PC-3 (cell line): Measurements from ENCODE around the gene PSMD6. TPM values are rescaled to one million over a fixed set of nuclear protein-coding genes. Genes with fewer than 3 reads are reported as not detected.

ENCODE experiments used
- ATAC-seq: fragments of 200-7000 bp; cut with Tn5 transposase; 2 replicates; pipeline ENCODE4 v1.9.1; 2020; ENCODE audit warnings: mild to moderate bottlenecking, moderate library complexity
- BruUV-seq: library from RNA; stranded (reverse); fragments of 400-500 nt; replicated peaks from 2 replicates; lab custom pipeline; 2021; lab: Mats Ljungman, UMichigan
- CTCF ChIA-PET: fragments of 300-600 bp; sonication (Branson Sonifier 250); formaldehyde crosslinking; loops from one replicate; lab custom pipeline; 2022; ENCODE audit warnings: antibody characterized with exemption; lab: Charles Lee
- POLR2A ChIA-PET: fragments of 300-600 bp; sonication (Branson Sonifier 250); formaldehyde crosslinking; loops from one replicate; lab custom pipeline; 2022; ENCODE audit warnings: antibody characterized with exemption; ENCODE audit not compliant: unreplicated experiment; lab: Charles Lee
- DNase-seq: peaks from one replicate; pipeline ENCODE4 v3.0.0-alpha.2; 2015
- H2AFZ ChIP-seq: fragments of 300-600 bp; sonication (generic); 2 replicates; pipeline ENCODE4 v1.6.0; 2016; ENCODE audit warnings: antibody characterized with exemption, low read length
- H3F3A ChIP-seq: fragments of 300-600 bp; sonication (generic); one replicate; pipeline ENCODE4 v1.6.0; 2017; ENCODE audit warnings: antibody characterized with exemption, low read length, control low read depth, mild to moderate bottlenecking; ENCODE audit not compliant: unreplicated experiment
- H3K27ac ChIP-seq: fragments of 300-600 bp; sonication (generic); 2 replicates; pipeline ENCODE4 v1.5.1; 2016; ENCODE audit warnings: mild to moderate bottlenecking, low read length
- H3K27me3 ChIP-seq: fragments of 300-600 bp; sonication (generic); 2 replicates; pipeline ENCODE4 v1.6.1; 2016; ENCODE audit warnings: low read length, mixed read lengths
- H3K36me3 ChIP-seq: fragments of 300-600 bp; sonication (generic); 2 replicates; pipeline ENCODE4 v1.6.1; 2016; ENCODE audit warnings: low read depth, mixed run types, low read length, mixed read lengths
- H3K4me1 ChIP-seq: fragments of 300-600 bp; sonication (generic); 2 replicates; pipeline ENCODE4 v1.5.1; 2016; ENCODE audit warnings: low read length; ENCODE audit not compliant: insufficient read depth
- H3K4me2 ChIP-seq: fragments of 300-600 bp; sonication (generic); 2 replicates; pipeline ENCODE4 v1.6.0; 2016; ENCODE audit warnings: low read length
- H3K4me3 ChIP-seq: fragments of 300-600 bp; sonication (generic); 2 replicates; pipeline ENCODE4 v1.5.1; 2016; ENCODE audit warnings: mild to moderate bottlenecking, low read length, mixed read lengths
- H3K79me2 ChIP-seq: fragments of 300-600 bp; sonication (generic); 2 replicates; pipeline ENCODE4 v1.6.1; 2017; ENCODE audit warnings: low read length, mixed read lengths
- H3K9ac ChIP-seq: fragments of 300-600 bp; sonication (generic); 2 replicates; pipeline ENCODE4 v1.6.0; 2016; ENCODE audit warnings: mild to moderate bottlenecking, low read length
- H3K9me2 ChIP-seq: fragments of 300-600 bp; sonication (generic); replicated peaks from 2 replicates; pipeline ENCODE4 v1.6.1; 2016; ENCODE audit warnings: mixed run types, low read length, mixed read lengths
- H3K9me3 ChIP-seq: fragments of 300-600 bp; sonication (generic); 2 replicates; pipeline ENCODE4 v1.6.1; 2016; ENCODE audit warnings: low read length, mixed read lengths
- H4K20me1 ChIP-seq: fragments of 300-600 bp; sonication (generic); 2 replicates; pipeline ENCODE4 v1.6.1; 2016; ENCODE audit warnings: low read length, mixed read lengths
- EZH2 ChIP-seq: fragments of 300-600 bp; sonication (generic); IDR thresholded peaks from one replicate; pipeline ENCODE4 v1.6.1; 2017; ENCODE audit warnings: antibody characterized with exemption, mild to moderate bottlenecking, low read length; ENCODE audit not compliant: unreplicated experiment
- EZH2phosphoT487 ChIP-seq: fragments of 300-600 bp; sonication (generic); IDR thresholded peaks from 2 replicates; pipeline ENCODE4 v1.6.1; 2018; ENCODE audit warnings: mild to moderate bottlenecking, antibody characterized with exemption, low read length, borderline replicate concordance
- intact Hi-C: fragments of 100-400 bp; cut with micrococcal nuclease; formaldehyde crosslinking; loops from 2 replicates; pipeline ENCODE4 v1.9.0; 2023
- total RNA-seq: library from RNA; depleted of rRNA; stranded (reverse); fragments of >200 nt; gene quantifications from 2 replicates; pipeline ENCODE4 v1.2.3, GENCODE V29; 2014
- TF ChIP-seq, protein P1 (sequence below): fragments of 300-600 bp; sonication (generic); conservative IDR thresholded peaks from 2 replicates; pipeline ENCODE4 v1.5.1; 2017; ENCODE audit warnings: antibody characterized with exemption, low read depth, mild to moderate bottlenecking, low read length

PSMD6 gene
- total RNA-seq, 1 experiment from 2014 or later = 80.7 TPM

DNA sequence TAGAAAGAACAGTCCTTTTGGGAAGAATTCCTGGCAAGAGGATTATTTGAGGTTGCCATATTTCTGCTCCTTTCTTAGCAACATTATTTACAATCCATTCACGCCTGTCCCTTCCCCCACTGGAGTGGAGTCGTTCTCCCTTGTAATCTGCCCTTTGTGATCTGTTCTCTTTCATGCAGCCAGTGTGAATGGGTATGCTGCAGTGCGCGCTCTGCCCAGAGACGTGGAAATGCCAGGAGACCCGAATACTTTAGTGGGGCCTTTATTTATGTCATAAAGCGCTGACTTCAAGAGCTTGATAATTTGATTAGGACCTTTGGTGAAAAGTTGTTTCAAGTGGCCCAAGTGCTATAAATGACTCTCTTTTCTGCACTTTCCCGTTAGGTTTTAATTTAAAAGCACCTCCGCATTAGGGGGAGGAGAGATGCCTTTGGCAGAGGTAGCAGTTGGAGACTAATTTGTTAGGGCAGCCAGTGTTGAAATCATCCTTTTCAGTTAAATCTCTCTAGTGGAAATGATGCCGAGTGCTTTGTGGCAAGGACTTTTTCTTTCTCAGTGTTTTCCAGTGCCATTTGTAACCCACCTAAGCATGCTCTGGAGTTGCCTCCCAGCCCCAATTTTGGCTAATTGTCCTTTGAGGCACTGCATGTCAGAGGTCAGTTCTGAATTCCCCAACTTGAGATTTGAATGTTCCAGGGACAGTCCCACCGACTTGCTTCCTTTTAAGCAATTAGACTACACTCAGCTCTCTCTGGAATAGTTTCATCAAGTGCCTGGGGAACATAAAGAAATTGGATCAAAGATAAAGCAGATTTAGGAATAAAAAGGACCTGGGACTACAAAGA is 52.4 kb downstream of the PSMD6 start:
- TF ChIP-seq, protein P1, sequence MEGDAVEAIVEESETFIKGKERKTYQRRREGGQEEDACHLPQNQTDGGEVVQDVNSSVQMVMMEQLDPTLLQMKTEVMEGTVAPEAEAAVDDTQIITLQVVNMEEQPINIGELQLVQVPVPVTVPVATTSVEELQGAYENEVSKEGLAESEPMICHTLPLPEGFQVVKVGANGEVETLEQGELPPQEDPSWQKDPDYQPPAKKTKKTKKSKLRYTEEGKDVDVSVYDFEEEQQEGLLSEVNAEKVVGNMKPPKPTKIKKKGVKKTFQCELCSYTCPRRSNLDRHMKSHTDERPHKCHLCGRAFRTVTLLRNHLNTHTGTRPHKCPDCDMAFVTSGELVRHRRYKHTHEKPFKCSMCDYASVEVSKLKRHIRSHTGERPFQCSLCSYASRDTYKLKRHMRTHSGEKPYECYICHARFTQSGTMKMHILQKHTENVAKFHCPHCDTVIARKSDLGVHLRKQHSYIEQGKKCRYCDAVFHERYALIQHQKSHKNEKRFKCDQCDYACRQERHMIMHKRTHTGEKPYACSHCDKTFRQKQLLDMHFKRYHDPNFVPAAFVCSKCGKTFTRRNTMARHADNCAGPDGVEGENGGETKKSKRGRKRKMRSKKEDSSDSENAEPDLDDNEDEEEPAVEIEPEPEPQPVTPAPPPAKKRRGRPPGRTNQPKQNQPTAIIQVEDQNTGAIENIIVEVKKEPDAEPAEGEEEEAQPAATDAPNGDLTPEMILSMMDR = no peak
- TF ChIP-seq EZH2 (no peak), EZH2phosphoT487 (no peak)
- Histone ChIP-seq H3K9me2 (no peaks in the 10 kb centered on the region), H3K4me2 (no peak overlapping the region), H4K20me1 (no peaks in the 10 kb centered on the region), H3K4me1 (peaks cover 9% of the 10 kb centered on the region), H3K9me3 (no peaks in the 10 kb centered on the region), H3K27me3 (no peaks in the 10 kb centered on the region), H3K4me3 (no peak overlapping the region), H2AFZ (no peak overlapping the region), H3K36me3 (no peaks in the 10 kb centered on the region), H3K79me2 (no peaks in the 10 kb centered on the region), H3F3A (no peaks in the 10 kb centered on the region), H3K27ac (no peak overlapping the region), H3K9ac (no peak overlapping the region)
- ATAC-seq (no peak), DNase-seq (no peak)
- intact Hi-C loops = no loop called here
- ChIA-PET POLR2A (no interaction called here), CTCF (no interaction called here)
- BruUV-seq = no TSS peak

DNA sequence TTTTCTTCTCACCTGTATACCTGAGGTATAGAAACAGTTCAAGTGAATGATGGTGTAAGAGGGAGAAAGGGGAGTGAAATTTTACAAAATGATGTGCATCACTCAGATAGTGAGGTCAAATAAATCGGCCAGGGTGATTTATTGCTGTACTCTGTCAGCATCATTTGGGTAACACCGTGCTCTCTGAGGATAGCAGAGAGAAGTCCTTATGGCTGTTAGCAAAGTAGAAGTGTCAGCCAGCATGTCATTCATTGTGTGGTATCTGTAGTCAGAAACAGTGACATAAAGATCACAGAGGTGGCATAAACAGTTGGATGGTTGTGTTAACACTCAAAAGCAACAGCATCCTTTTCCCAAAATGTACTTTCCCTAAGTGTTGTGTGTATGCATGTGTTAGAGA is 53.4 kb downstream of the PSMD6 start:
- intact Hi-C loops = loop anchor here (10.0 kb wide), 1 partner anchor 55 kb away; the partner anchor contains the start of gene SCAANT1
- Histone ChIP-seq H3K27me3 (no peaks in the 10 kb centered on the region), H3K9ac (no peak overlapping the region), H3K4me3 (no peak overlapping the region), H3K4me1 (peaks cover 9% of the 10 kb centered on the region), H3K9me3 (no peaks in the 10 kb centered on the region), H4K20me1 (no peaks in the 10 kb centered on the region), H3K9me2 (no peaks in the 10 kb centered on the region), H2AFZ (no peak overlapping the region), H3F3A (no peaks in the 10 kb centered on the region), H3K27ac (no peak overlapping the region), H3K79me2 (no peaks in the 10 kb centered on the region), H3K36me3 (no peaks in the 10 kb centered on the region), H3K4me2 (no peak overlapping the region)
- TF ChIP-seq EZH2phosphoT487 (no peak), EZH2 (no peak)
- TF ChIP-seq, protein P1 = no peak
- ChIA-PET CTCF (no interaction called here), POLR2A (no interaction called here)
- no peak for DNase-seq
- ATAC-seq = no peak
- BruUV-seq = no TSS peak
